GM12878 (cell line): ENCODE results near the gene CEP250. TPM values are rescaled to one million over a fixed set of nuclear protein-coding genes. Genes with fewer than 3 reads are reported as not detected.
A peak's percentile ranks its signal among the peaks of the same experiment; 100 is the strongest.

ENCODE experiments used
- ATAC-seq: fragments of 200-7000 bp; cut with Tn5 transposase; 3 replicates; pipeline ENCODE4 v1.9.1; 2020; ENCODE audit warnings: mild to moderate bottlenecking, moderate library complexity
- BruUV-seq: library from RNA; stranded (reverse); fragments of 400-500 nt; replicated peaks from 2 replicates; lab custom pipeline; 2021; lab: Mats Ljungman, UMichigan
- CTCF ChIA-PET: fragments of 300-600 bp; sonication (Branson Sonifier 250); formaldehyde crosslinking; extraction: SDS; loops from one replicate; lab custom pipeline; 2021; ENCODE audit warnings: inconsistent platforms; lab: Yijun Ruan, JAX
- POLR2A ChIA-PET: fragments of 350-600 bp; formaldehyde crosslinking; extraction: SDS; loops from one replicate; lab custom pipeline; 2021; ENCODE audit warnings: inconsistent platforms; lab: Charles Lee
- RAD21 ChIA-PET: fragments of 300-600 bp; sonication (Branson Sonifier 250); formaldehyde crosslinking; loops from one replicate; lab custom pipeline; 2023; ENCODE audit warnings: antibody characterized with exemption; ENCODE audit not compliant: unreplicated experiment; lab: Charles Lee
- SMC1A ChIA-PET: fragments of 300-600 bp; sonication (Branson Sonifier 250); formaldehyde crosslinking; loops from one replicate; lab custom pipeline; 2023; ENCODE audit not compliant: unreplicated experiment, uncharacterized antibody; lab: Charles Lee
- DNase-seq: peaks from one replicate; pipeline ENCODE4 v3.0.0-alpha.2; 2011; ENCODE audit warnings: low read depth, low spot score
- FAIRE-seq: peaks from 3 replicates; lab custom pipeline; 2011; peaks lifted over from hg19 to GRCh38; lab: Jason Lieb, UNC
- H2AFZ ChIP-seq: 2 replicates; pipeline ENCODE4 v1.6.0; 2011; ENCODE audit warnings: low read depth, low read length, control low read depth; ENCODE audit not compliant: control insufficient read depth
- H3K27ac ChIP-seq: 2 replicates; pipeline ENCODE4 v1.5.1; 2011; ENCODE audit warnings: control low read depth; ENCODE audit not compliant: control insufficient read depth, insufficient read depth
- H3K27me3 ChIP-seq, 2 experiments: replicated peaks in 1 of 2; 2 replicates each; pipeline versions ENCODE4 v1.6.0 to v1.6.1; 2011; ENCODE audit warnings: low read length in 1 of 2; ENCODE audit not compliant: control insufficient read depth in 2 of 2, insufficient read depth in 2 of 2
- H3K36me3 ChIP-seq, 2 experiments: 2 replicates each; pipeline ENCODE4 v1.5.1; 2011; ENCODE audit warnings: low read length in 1 of 2; ENCODE audit not compliant: control insufficient read depth in 2 of 2, insufficient read depth in 2 of 2
- H3K4me1 ChIP-seq: 2 replicates; pipeline ENCODE4 v1.6.1; 2011; ENCODE audit warnings: mild to moderate bottlenecking, low read length, moderate library complexity, mixed read lengths; ENCODE audit not compliant: control insufficient read depth, insufficient read depth
- H3K4me2 ChIP-seq: 2 replicates; pipeline ENCODE4 v1.6.0; 2011; ENCODE audit warnings: control low read depth; ENCODE audit not compliant: control insufficient read depth, insufficient read depth
- H3K4me3 ChIP-seq: fragments of 200-600 bp; sonication (generic); 2 replicates; pipeline ENCODE4 v1.5.1; 2016
- H3K79me2 ChIP-seq: 2 replicates; pipeline ENCODE4 v1.6.0; 2011; ENCODE audit warnings: low read length; ENCODE audit not compliant: control insufficient read depth, insufficient read depth
- H3K9ac ChIP-seq: 2 replicates; pipeline ENCODE4 v1.8.0; 2011; ENCODE audit warnings: low read length, control low read depth, mixed read lengths; ENCODE audit not compliant: control insufficient read depth, insufficient read depth
- H3K9me3 ChIP-seq: replicated peaks from 3 replicates; pipeline ENCODE4 v1.5.1; 2011; ENCODE audit warnings: mild to moderate bottlenecking, low read length; ENCODE audit not compliant: control insufficient read depth, insufficient read depth
- H4K20me1 ChIP-seq: 2 replicates; pipeline ENCODE4 v1.6.0; 2011; ENCODE audit not compliant: control insufficient read depth, insufficient read depth
- ATF2 ChIP-seq: IDR thresholded peaks from 2 replicates; pipeline ENCODE4 v1.6.1; 2012; ENCODE audit warnings: low read length, inconsistent platforms
- CBX3 ChIP-seq: fragments of 200-600 bp; sonication (generic); IDR thresholded peaks from 2 replicates; pipeline ENCODE4 v1.6.1; 2016; ENCODE audit warnings: low read depth, borderline replicate concordance
- E2F8 ChIP-seq: fragments of 450-650 bp; IDR thresholded peaks from 2 replicates; pipeline ENCODE4 v1.6.1; 2018; ENCODE audit warnings: mild to moderate bottlenecking, low read depth, moderate library complexity; ENCODE audit not compliant: partially characterized antibody
- FOS ChIP-seq: IDR thresholded peaks from 3 replicates; pipeline ENCODE4 v1.6.1; 2011; ENCODE audit warnings: borderline replicate concordance; ENCODE audit not compliant: insufficient read length; ENCODE audit errors: extremely low read depth
- HDGF ChIP-seq: fragments of 450-650 bp; IDR thresholded peaks from 2 replicates; pipeline ENCODE4 v1.6.1; 2016; ENCODE audit warnings: antibody characterized with exemption
- IRF4 ChIP-seq: IDR thresholded peaks from 2 replicates; pipeline ENCODE4 v1.6.1; 2011; ENCODE audit warnings: low read depth, low read length
- MLLT1 ChIP-seq: fragments of 450-650 bp; IDR thresholded peaks from 2 replicates; pipeline ENCODE4 v1.6.1; 2016; ENCODE audit warnings: mild to moderate bottlenecking
- SKIL ChIP-seq: fragments of 450-650 bp; IDR thresholded peaks from 2 replicates; pipeline ENCODE4 v1.6.1; 2017; ENCODE audit warnings: mild to moderate bottlenecking, low read depth, inconsistent platforms; ENCODE audit not compliant: poor library complexity, severe bottlenecking
- SPI1 ChIP-seq: IDR thresholded peaks from 2 replicates; pipeline ENCODE4 v1.6.1; 2011; ENCODE audit warnings: low read depth, mild to moderate bottlenecking, low read length, moderate library complexity, borderline replicate concordance; ENCODE audit not compliant: insufficient read depth
- WRNIP1 ChIP-seq: IDR thresholded peaks from 2 replicates; pipeline ENCODE4 v1.6.1; 2011; ENCODE audit warnings: low read depth, low read length, improper control_type of control experiment, borderline replicate concordance
- WGBS: methylation state at CpG from one replicate; pipeline ENCODE4 v1.1.6; 2016; ENCODE audit warnings: low lambda C conversion rate; ENCODE audit not compliant: insufficient replicate concordance, insufficient coverage; ENCODE audit errors: missing lambda C conversion rate; 5-methylcytosine and 5-hydroxymethylcytosine counted together
- in situ Hi-C: fragments of 300-500 bp; cut with MboI; formaldehyde crosslinking; loops from 9 replicates; pipeline ENCODE4 v1.14.3; 2018; ENCODE audit warnings: mixed read lengths
- intact Hi-C: fragments of 100-400 bp; cut with micrococcal nuclease; formaldehyde crosslinking; loops from one replicate; pipeline ENCODE4 v1.14.2; 2022; ENCODE audit not compliant: unreplicated experiment
- polyA plus RNA-seq, 11 experiments: library from polyadenylated mRNA; depleted of rRNA in 4 of 11; unstranded in 6 of 11; stranded (reverse) in 5 of 11; fragments of >200 nt; fragmentation: Nextera tagmentation in 4 of 11; fragmentation: Illumina TruSeq in 1 of 11; extraction: Ambion mirVana in 4 of 11; extraction: Trizol in 1 of 11; gene quantifications; 1 replicate in 1 of 11; 2 replicates in 10 of 11; pipeline versions ENCODE4 v1.2.1 to v1.2.3, GENCODE V29; 2011 to 2016; ENCODE audit warnings: inconsistent platforms in 2 of 11, missing spikeins in 2 of 11, low read depth in 1 of 11
- total RNA-seq, 4 experiments: library from RNA; depleted of rRNA in 3 of 4; stranded (reverse); fragments of >200 nt in 3 of 4; fragmentation: Illumina TruSeq in 1 of 4; extraction: Trizol in 1 of 4; gene quantifications; 2 replicates each; pipeline versions ENCODE4 v1.2.1 to v1.2.3, GENCODE V29; 2013 to 2021

The CEP250 gene
- total and polyA plus RNA-seq, 10 of the 15 experiments (the other 5 are each of a cell fraction or from before 2014, with no cell fraction given), result 2.4 to 41.6 (median 25.7) TPM

GRCh38 chr20:35541118-35541782 is 85.9 kb downstream of the CEP250 start:
- ChIA-PET CTCF (interaction anchor here (0.8 to 1.8 kb wide), 4 partner anchors 50 to 159 kb away, joined by 3 to 5 read pairs (median 4); no protein-coding TSS in a partner anchor), RAD21 (interaction anchor here (1.0 kb wide), 2 partner anchors 78 to 201 kb away, joined by 3 to 4 read pairs; partner anchors contain the start of gene RBM39), SMC1A (interaction anchor here (0.8 to 2.0 kb wide), 6 partner anchors 37 to 201 kb away, joined by 3 to 9 read pairs (median 3); partner anchors contain the start of genes CPNE1, RBM12, RBM39 and SPAG4), POLR2A (interaction anchor here (0.5 to 4.0 kb wide), 4 partner anchors 50 to 1178 kb away, joined by 3 to 16 read pairs (median 6); partner anchors contain the start of genes ITCH, RBM39 and SCAND1)
- Histone ChIP-seq H3K9me3 (no peaks in the 10 kb centered on the region), H3K36me3 (no peaks in the 10 kb centered on the region; a peak in 1 of 4 replicates), H4K20me1 (no peaks in the 10 kb centered on the region), H2AFZ (peak overlapping the region; percentile 81), H3K9ac (peak overlapping the region; percentile 78; the same call in 1 of the 2 replicates), H3K4me2 (peak overlapping the region; percentile 64), H3K4me3 (peak overlapping the region; percentile 92; the same call in 1 of the 2 replicates), H3K79me2 (peaks cover 6% of the 10 kb centered on the region; the same call in 1 of the 2 replicates), H3K27me3 (no peaks in the 10 kb centered on the region), H3K27ac (no peak overlapping the region), H3K4me1 (peaks cover 12% of the 10 kb centered on the region)
- BruUV-seq, result no TSS peak
- ATAC-seq (no peak), DNase-seq (no peak), FAIRE-seq (no peak)
- 42% methylated on average over 13 of the region's 13 CpGs for WGBS
- in situ Hi-C loops (no loop called here), intact Hi-C loops (loop anchor here (5.0 kb wide), 1 partner anchor 76 kb away; the partner anchor contains the start of gene SPAG4)
- TF ChIP-seq E2F8 (no peak), MLLT1 (no peak), FOS (no peak), CBX3 (no peak), WRNIP1 (no peak), IRF4 (no peak), ATF2 (no peak), SPI1 (no peak), HDGF (no peak), SKIL (no peak)
